Measurements from ENCODE around the gene R3HDML.

R3HDML gene

DNA sequence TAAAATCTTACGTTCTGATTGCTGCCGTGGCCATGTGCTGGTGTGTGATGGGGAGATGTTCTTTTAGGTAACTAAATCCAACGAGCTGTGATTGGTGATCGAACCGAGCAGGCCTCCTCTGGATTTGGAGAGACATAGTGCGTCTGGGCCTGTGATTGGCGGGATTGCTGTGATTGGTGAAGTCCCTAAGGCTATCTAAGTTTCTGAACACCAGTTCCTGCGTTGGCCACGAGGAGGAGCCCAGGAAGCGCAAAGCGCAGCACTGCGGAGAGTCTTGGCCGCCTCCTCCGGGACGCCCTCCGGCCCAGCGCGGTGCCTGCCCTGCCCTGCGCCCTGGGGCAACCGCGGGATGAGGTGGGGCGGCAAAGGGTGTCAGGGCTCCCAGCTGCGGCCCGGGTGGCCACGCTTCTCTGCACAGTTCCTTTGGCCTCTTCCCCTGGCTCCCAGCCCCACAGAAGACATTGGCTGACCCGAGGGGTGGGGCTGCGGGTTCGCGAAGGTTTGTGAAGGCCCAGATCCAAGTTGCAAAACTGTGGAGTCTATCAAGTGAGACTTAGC lies 51.7 kb downstream of the R3HDML start:
- Histone ChIP-seq H3K4me3 (ENCODE audit: insufficient read length, low read depth) (no peak overlapping the region), H3K27me3 (ENCODE audit: insufficient read depth, insufficient read length) (peaks cover 8% of the 10 kb centered on the region), H3K9me3 (ENCODE audit: insufficient read depth, low read length) (no peaks in the 10 kb centered on the region), H3K9ac (ENCODE audit: insufficient read length, low read depth) (peak overlapping the region; percentile 63), H3K4me1 (ENCODE audit: insufficient read depth, insufficient read length) (peaks cover 6% of the 10 kb centered on the region), H3K36me3 (ENCODE audit: insufficient read depth, insufficient read length, low read length) (no peaks in the 10 kb centered on the region)
- peak; percentile 87 for DNase-seq (ENCODE audit: low read depth, low spot score)
- no peak for TF ChIP-seq ZNF274 (IDR thresholded peaks at IDR 0.05; ENCODE audit: low read depth, low read length)
- TF ChIP-seq SUZ12 (IDR thresholded peaks at IDR 0.05; ENCODE audit: extremely low read depth, insufficient read depth, insufficient read length) = no peak
- TF ChIP-seq YY1 (IDR thresholded peaks at IDR 0.05; ENCODE audit: insufficient read depth, insufficient read length) = no peak

DNA sequence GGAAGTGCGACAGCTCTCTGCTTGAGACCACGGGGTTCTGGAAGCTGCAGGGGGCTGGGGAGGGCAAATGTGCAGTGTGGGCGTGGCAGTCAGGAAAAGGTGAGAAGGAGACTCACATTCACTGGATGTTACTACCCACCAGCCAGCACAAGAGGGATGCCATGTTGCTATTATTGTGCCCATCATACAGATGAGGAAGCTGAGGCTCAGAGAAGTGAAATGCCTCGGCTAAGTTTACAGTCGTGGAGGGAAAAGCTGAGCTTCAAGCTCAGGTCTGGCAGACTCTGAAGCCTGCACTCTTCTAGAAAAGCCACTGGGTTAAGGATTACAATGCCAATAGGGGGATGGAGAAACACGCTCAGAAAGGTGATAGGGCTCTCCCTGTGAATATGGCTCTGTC lies 53.0 kb downstream of the R3HDML start:
- H3K4me3 ChIP-seq (ENCODE audit: insufficient read length, low read depth) = no peak overlapping the region
- TF ChIP-seq SUZ12 (IDR thresholded peaks at IDR 0.05; ENCODE audit: extremely low read depth, insufficient read depth, insufficient read length) (no peak), ZNF274 (IDR thresholded peaks at IDR 0.05; ENCODE audit: low read depth, low read length) (no peak), YY1 (IDR thresholded peaks at IDR 0.05; ENCODE audit: insufficient read depth, insufficient read length) (no peak)
- peaks cover 8% of the 10 kb centered on the region for H3K27me3 ChIP-seq (ENCODE audit: insufficient read depth, insufficient read length)

DNA sequence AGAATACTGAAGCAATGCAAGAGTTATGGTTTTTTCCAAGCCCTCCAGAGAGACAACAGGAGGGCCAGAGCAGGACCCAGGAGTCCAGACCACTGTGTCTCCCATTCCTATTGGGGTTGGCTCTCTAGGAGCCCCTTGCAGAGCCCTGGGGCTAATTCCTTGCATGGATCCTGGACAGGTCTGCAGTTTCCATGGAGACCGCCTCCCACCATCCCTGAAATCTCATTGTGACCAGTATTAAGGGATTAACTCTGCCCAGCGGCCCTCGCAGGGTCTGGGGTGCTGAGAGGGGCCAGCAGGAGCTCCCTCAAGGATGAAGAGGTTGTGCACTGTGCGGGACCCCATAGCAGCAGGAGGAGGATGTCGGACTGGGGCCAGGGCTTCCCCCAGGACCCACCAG lies 53.4 kb downstream of the R3HDML start:
- no peaks in the 10 kb centered on the region for H3K36me3 ChIP-seq (ENCODE audit: insufficient read depth, insufficient read length, low read length)
- TF ChIP-seq YY1 (IDR thresholded peaks at IDR 0.05; ENCODE audit: insufficient read depth, insufficient read length) = no peak
- TF ChIP-seq ZNF274 (IDR thresholded peaks at IDR 0.05; ENCODE audit: low read depth, low read length) = no peak
- no peak for TF ChIP-seq SUZ12 (IDR thresholded peaks at IDR 0.05; ENCODE audit: extremely low read depth, insufficient read depth, insufficient read length)
- peaks cover 6% of the 10 kb centered on the region for H3K4me1 ChIP-seq (ENCODE audit: insufficient read depth, insufficient read length)
- H3K9me3 ChIP-seq (ENCODE audit: insufficient read depth, low read length) = no peaks in the 10 kb centered on the region
- DNase-seq (ENCODE audit: low read depth, low spot score) = no peak
- no peak overlapping the region for H3K9ac ChIP-seq (ENCODE audit: insufficient read length, low read depth)
- peaks cover 8% of the 10 kb centered on the region for H3K27me3 ChIP-seq (ENCODE audit: insufficient read depth, insufficient read length)
- H3K4me3 ChIP-seq (ENCODE audit: insufficient read length, low read depth) = no peak overlapping the region

More for the DNA sequence above, 53.0 kb downstream of the R3HDML start:
- no peak for DNase-seq (ENCODE audit: low read depth, low spot score)
- Histone ChIP-seq H3K36me3 (ENCODE audit: insufficient read depth, insufficient read length, low read length) (no peaks in the 10 kb centered on the region), H3K9ac (ENCODE audit: insufficient read length, low read depth) (no peak overlapping the region), H3K4me1 (ENCODE audit: insufficient read depth, insufficient read length) (peaks cover 6% of the 10 kb centered on the region), H3K9me3 (ENCODE audit: insufficient read depth, low read length) (no peaks in the 10 kb centered on the region)

DNA sequence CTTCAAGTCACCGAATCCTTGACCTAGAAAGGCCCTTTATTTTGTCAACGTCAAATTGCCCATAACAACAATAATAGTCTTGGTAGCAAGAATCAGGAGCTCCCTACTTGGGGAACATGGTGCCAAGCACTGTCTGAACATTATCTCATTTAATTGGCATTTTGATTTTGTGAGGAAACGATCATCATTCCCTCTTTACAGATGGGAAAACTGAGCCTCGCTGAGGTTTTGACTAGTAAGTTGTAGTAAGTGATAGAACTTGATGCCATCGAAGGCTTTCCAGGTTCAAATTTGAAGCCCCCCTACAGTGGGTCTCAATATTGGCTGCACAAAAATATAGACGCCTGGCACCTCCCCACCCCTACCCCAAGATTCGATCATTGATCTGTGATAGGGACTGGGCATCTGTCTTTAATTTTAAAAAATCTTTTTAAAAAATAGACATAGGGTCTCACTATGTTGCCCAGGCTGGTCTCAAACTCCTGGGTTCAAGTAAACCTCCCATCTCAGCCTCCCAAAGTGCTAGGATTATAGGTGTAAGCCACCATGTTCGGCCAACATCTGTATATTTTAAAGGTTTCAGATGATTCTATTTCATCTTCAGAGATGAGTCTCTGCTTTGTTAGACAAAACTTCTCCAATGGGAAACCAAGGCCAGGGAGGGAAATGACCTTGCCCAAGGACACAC lies 55.4 kb downstream of the R3HDML start:
- DNase-seq (ENCODE audit: low read depth, low spot score) = no peak
- H3K9ac ChIP-seq (ENCODE audit: insufficient read length, low read depth) = no peak overlapping the region
- H3K4me1 ChIP-seq (ENCODE audit: insufficient read depth, insufficient read length) = peaks cover 6% of the 10 kb centered on the region
- no peak overlapping the region for H3K4me3 ChIP-seq (ENCODE audit: insufficient read length, low read depth)
- no peaks in the 10 kb centered on the region for H3K9me3 ChIP-seq (ENCODE audit: insufficient read depth, low read length)
- H3K36me3 ChIP-seq (ENCODE audit: insufficient read depth, insufficient read length, low read length) = no peaks in the 10 kb centered on the region
- peaks cover 8% of the 10 kb centered on the region for H3K27me3 ChIP-seq (ENCODE audit: insufficient read depth, insufficient read length)
- TF ChIP-seq SUZ12 (IDR thresholded peaks at IDR 0.05; ENCODE audit: extremely low read depth, insufficient read depth, insufficient read length) = no peak
- no peak for TF ChIP-seq ZNF274 (IDR thresholded peaks at IDR 0.05; ENCODE audit: low read depth, low read length)
- no peak for TF ChIP-seq YY1 (IDR thresholded peaks at IDR 0.05; ENCODE audit: insufficient read depth, insufficient read length)

DNA sequence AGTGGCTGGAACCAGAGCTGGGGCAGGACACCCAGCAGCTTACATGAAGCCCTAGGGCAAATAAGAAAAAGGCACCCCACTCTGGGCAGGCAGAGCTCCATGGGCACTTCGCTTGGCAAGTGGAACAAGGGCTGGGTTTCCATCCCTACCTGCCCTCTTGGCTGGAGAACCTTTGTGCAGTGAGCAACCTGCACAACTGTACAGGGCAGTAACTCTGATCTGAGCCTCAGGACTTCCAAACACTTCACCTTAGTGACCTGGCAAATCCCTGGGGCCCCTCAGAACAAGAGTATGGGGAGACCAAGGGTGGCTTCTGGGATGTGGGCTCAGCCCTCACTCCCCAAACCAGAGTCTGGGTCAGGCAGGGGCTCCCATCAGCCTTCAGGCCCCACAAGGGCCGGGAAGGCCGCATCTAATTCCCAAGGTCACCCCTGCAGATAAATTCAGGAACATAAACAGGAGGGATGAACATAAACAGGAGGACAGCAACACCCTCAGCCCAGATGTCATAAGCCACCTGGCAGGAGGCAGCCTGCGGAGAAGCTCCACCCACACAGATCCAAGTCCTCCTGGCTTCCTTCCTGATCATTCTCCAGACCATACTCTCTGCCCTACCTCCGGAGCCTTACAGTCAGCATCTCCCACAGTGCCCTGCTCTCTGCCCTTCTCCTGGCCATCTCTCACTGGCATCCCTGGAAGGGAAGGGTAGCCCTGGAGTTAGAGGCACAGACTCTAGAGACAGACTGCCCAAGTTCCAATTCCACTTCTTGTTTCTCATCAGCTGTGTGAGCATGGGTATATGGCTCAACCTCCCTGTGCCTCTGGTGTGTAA lies 56.1 kb downstream of the R3HDML start:
- Histone ChIP-seq H3K27me3 (ENCODE audit: insufficient read depth, insufficient read length) (peaks cover 8% of the 10 kb centered on the region), H3K9me3 (ENCODE audit: insufficient read depth, low read length) (no peaks in the 10 kb centered on the region), H3K36me3 (ENCODE audit: insufficient read depth, insufficient read length, low read length) (no peaks in the 10 kb centered on the region), H3K9ac (ENCODE audit: insufficient read length, low read depth) (no peak overlapping the region), H3K4me1 (ENCODE audit: insufficient read depth, insufficient read length) (peaks cover 6% of the 10 kb centered on the region), H3K4me3 (ENCODE audit: insufficient read length, low read depth) (no peak overlapping the region)
- no peak for DNase-seq (ENCODE audit: low read depth, low spot score)
- TF ChIP-seq ZNF274 (IDR thresholded peaks at IDR 0.05; ENCODE audit: low read depth, low read length) (no peak), YY1 (IDR thresholded peaks at IDR 0.05; ENCODE audit: insufficient read depth, insufficient read length) (no peak), SUZ12 (IDR thresholded peaks at IDR 0.05; ENCODE audit: extremely low read depth, insufficient read depth, insufficient read length) (no peak)

DNA sequence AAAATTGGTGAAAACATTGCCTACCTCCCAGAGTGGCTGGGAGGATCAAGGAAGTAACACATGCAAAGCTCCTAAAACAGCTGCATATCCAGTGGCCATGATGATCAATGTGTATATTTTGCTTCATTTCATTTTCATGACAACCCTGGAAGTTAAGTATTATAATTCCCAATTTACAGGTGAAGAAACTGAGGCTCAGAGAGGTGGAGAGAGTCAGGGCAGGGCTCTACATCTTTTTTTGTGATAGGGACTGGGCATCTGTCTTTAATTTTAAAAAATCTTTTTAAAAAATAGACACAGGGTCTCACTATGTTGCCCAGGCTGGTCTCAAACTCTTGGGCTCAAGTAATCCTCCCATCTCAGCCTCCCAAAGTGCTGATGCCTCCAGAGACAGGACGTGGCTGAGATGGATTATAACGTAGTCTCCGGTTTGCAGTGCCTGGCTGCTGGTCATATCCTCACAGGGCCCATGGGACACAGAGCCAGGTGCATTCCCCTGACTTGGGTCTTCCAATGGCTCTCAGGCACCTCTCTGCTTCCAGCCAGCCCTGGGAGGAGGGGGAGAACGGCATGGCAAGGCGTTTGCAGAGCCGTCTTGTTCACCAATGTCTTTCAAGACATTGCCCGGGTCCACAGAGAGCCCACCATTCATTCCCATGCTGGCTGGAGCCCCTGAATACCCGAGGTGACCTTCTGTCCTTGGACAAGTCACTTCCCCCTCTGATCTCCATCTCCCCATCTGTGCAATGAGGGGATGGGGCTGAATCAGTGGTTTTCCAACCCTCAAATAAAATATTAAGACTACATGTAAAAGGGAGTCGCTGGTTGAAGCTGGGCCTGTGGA lies 57.0 kb downstream of the R3HDML start:
- no peak overlapping the region for H3K4me3 ChIP-seq (ENCODE audit: insufficient read length, low read depth)
- H3K9me3 ChIP-seq (ENCODE audit: insufficient read depth, low read length) = no peaks in the 10 kb centered on the region
- H3K4me1 ChIP-seq (ENCODE audit: insufficient read depth, insufficient read length) = peaks cover 6% of the 10 kb centered on the region
- peaks cover 6% of the 10 kb centered on the region for H3K27me3 ChIP-seq (ENCODE audit: insufficient read depth, insufficient read length)
- no peak for TF ChIP-seq ZNF274 (IDR thresholded peaks at IDR 0.05; ENCODE audit: low read depth, low read length)
- TF ChIP-seq YY1 (IDR thresholded peaks at IDR 0.05; ENCODE audit: insufficient read depth, insufficient read length) = no peak
- TF ChIP-seq SUZ12 (IDR thresholded peaks at IDR 0.05; ENCODE audit: extremely low read depth, insufficient read depth, insufficient read length) = no peak
- no peak overlapping the region for H3K9ac ChIP-seq (ENCODE audit: insufficient read length, low read depth)
- H3K36me3 ChIP-seq (ENCODE audit: insufficient read depth, insufficient read length, low read length) = no peaks in the 10 kb centered on the region
- DNase-seq (ENCODE audit: low read depth, low spot score) = no peak
